Naive thymus-derived CD4-positive, alpha-beta T cell (primary cell): ENCODE results near the gene DAGLA. TPM values are rescaled to one million over a fixed set of nuclear protein-coding genes. Genes with fewer than 3 reads are reported as not detected.

Experiments used
- ATAC-seq: fragments of 150-1000 bp; cut with Tn5 transposase; 2 replicates; pipeline ENCODE4 v1.10.0; 2021; ENCODE audit warnings: mild to moderate bottlenecking, moderate library complexity
- CTCF ChIA-PET: fragments of 350-600 bp; sonication (Branson Sonifier 250); formaldehyde crosslinking; loops from one replicate; lab custom pipeline; 2021; ENCODE audit warnings: antibody characterized with exemption; lab: Charles Lee
- POLR2A ChIA-PET: fragments of 350-600 bp; sonication (Branson Sonifier 250); formaldehyde crosslinking; loops from one replicate; lab custom pipeline; 2021; ENCODE audit warnings: antibody characterized with exemption, inconsistent platforms; lab: Charles Lee
- DNase-seq, 9 donors: peaks; one replicate each; pipeline versions ENCODE4 v3.0.0 to v3.0.0-alpha.2; 2020 to 2022; ENCODE audit warnings: mixed read lengths in 1 of 9
- H3K27ac ChIP-seq: one replicate; pipeline ENCODE4 v1.7.0; 2013; ENCODE audit warnings: mild to moderate bottlenecking, low read depth, low read length, moderate library complexity
- H3K27me3 ChIP-seq, 2 donors: one replicate each; pipeline ENCODE4 v1.7.0; 2013; ENCODE audit warnings: low read length in 2 of 2, mild to moderate bottlenecking in 2 of 2, moderate library complexity in 2 of 2; ENCODE audit not compliant: control insufficient read depth in 2 of 2, insufficient read depth in 2 of 2
- H3K36me3 ChIP-seq, 3 experiments: 1 replicate in 2 of 3; 2 replicates in 1 of 3; pipeline ENCODE4 v1.7.0; 2013; ENCODE audit warnings: low read length in 3 of 3, mild to moderate bottlenecking in 3 of 3, moderate library complexity in 1 of 3; ENCODE audit not compliant: insufficient read depth in 3 of 3, control insufficient read depth in 2 of 3
- H3K4me1 ChIP-seq, 2 donors: one replicate each; pipeline ENCODE4 v1.7.0; 2013; ENCODE audit warnings: low read length in 2 of 2, mild to moderate bottlenecking in 2 of 2, moderate library complexity in 1 of 2; ENCODE audit not compliant: control insufficient read depth in 2 of 2, insufficient read depth in 2 of 2
- H3K4me3 ChIP-seq: 2 replicates; pipeline ENCODE4 v1.7.0; 2013; ENCODE audit warnings: mild to moderate bottlenecking, low read length
- H3K9me3 ChIP-seq, 3 experiments: 1 replicate in 2 of 3; 2 replicates in 1 of 3; pipeline ENCODE4 v1.7.0; 2013; ENCODE audit warnings: low read length in 3 of 3; ENCODE audit not compliant: control insufficient read depth in 2 of 3
- H3K27ac Mint-ChIP-seq, 9 donors: one replicate each; pipeline ENCODE4 v1.8.0; 2020 to 2022; ENCODE audit warnings: mixed read lengths in 9 of 9, mild to moderate bottlenecking in 8 of 9, moderate library complexity in 5 of 9, inconsistent platforms in 2 of 9
- H3K27me3 Mint-ChIP-seq, 5 donors: one replicate each; pipeline ENCODE4 v1.8.0; 2021 to 2022; ENCODE audit warnings: mixed read lengths in 5 of 5, mild to moderate bottlenecking in 1 of 5
- H3K36me3 Mint-ChIP-seq, 5 donors: one replicate each; pipeline ENCODE4 v1.8.0; 2020 to 2022; ENCODE audit warnings: mixed read lengths in 5 of 5, mild to moderate bottlenecking in 3 of 5, inconsistent platforms in 1 of 5
- H3K4me1 Mint-ChIP-seq, 7 donors: one replicate each; pipeline ENCODE4 v1.8.0; 2020 to 2022; ENCODE audit warnings: mixed read lengths in 7 of 7, mild to moderate bottlenecking in 3 of 7, inconsistent platforms in 1 of 7
- H3K4me3 Mint-ChIP-seq, 10 donors: one replicate each; pipeline ENCODE4 v1.8.0; 2020 to 2022; ENCODE audit warnings: mild to moderate bottlenecking in 10 of 10, mixed read lengths in 10 of 10, moderate library complexity in 6 of 10, inconsistent platforms in 2 of 10
- H3K9me3 Mint-ChIP-seq, 11 donors: one replicate each; pipeline ENCODE4 v1.8.0; 2020 to 2022; ENCODE audit warnings: mixed read lengths in 11 of 11, mild to moderate bottlenecking in 4 of 11, inconsistent platforms in 1 of 11, moderate library complexity in 1 of 11
- intact Hi-C, 2 donors: fragments of 100-400 bp; cut with micrococcal nuclease; formaldehyde crosslinking; loops; one replicate each; pipeline ENCODE4 v1.15.1; 2023
- polyA plus RNA-seq, 2 donors: library from polyadenylated mRNA; unstranded; fragments of 300-500 nt; fragmentation: Illumina TruSeq; gene quantifications; one replicate each; pipeline ENCODE4 v1.2.3, GENCODE V29; 2021
- total RNA-seq, 6 experiments: library from RNA in 5 of 6; stranded (reverse) in 5 of 6; gene quantifications; 1 replicate in 5 of 6; 2 replicates in 1 of 6; pipeline ENCODE4 v1.2.3 and lab custom pipeline; 2021 to 2026

DAGLA gene
- total and polyA plus RNA-seq, 7 experiments from 2014 or later = 0.15 to 2.1 (median 0.26) TPM

GRCh38 chr11:61752925-61753521 lies 72.8 kb downstream of the DAGLA start:
- H3K27ac Mint-ChIP-seq = peak overlapping the region in 1 of 9 donors; percentile 38
- Histone ChIP-seq H3K4me1 (no peaks in the 10 kb centered on the region), H3K27me3 (peaks cover 0 to 6% of the 10 kb centered on the region in 2 donors), H3K9me3 (no peaks in the 10 kb centered on the region), H3K4me3 (no peak overlapping the region), H3K36me3 (no peaks in the 10 kb centered on the region), H3K27ac (no peak overlapping the region)
- H3K9me3 Mint-ChIP-seq = peaks cover 0 to 1% (median 0%) of the 10 kb centered on the region in 11 donors
- peaks cover 6 to 18% (median 11%) of the 10 kb centered on the region in 7 donors for H3K4me1 Mint-ChIP-seq
- peaks cover 18 to 35% (median 27%) of the 10 kb centered on the region in 5 donors for H3K27me3 Mint-ChIP-seq
- DNase-seq (no peak), ATAC-seq (no peak)
- POLR2A ChIA-PET = no interaction called here
- CTCF ChIA-PET = interaction anchor here (1.3 kb wide), 1 partner anchor 272 kb away, joined by 3 read pairs; no protein-coding TSS in a partner anchor
- intact Hi-C loops = loop anchor here (2.0 kb wide), 2 partner anchors 24 to 356 kb away; no protein-coding TSS in a partner anchor
- peaks cover 0 to 3% (median 0%) of the 10 kb centered on the region in 5 donors for H3K36me3 Mint-ChIP-seq
- peak overlapping the region; percentile 38 to 81 (median 74) for H3K4me3 Mint-ChIP-seq

DNA sequence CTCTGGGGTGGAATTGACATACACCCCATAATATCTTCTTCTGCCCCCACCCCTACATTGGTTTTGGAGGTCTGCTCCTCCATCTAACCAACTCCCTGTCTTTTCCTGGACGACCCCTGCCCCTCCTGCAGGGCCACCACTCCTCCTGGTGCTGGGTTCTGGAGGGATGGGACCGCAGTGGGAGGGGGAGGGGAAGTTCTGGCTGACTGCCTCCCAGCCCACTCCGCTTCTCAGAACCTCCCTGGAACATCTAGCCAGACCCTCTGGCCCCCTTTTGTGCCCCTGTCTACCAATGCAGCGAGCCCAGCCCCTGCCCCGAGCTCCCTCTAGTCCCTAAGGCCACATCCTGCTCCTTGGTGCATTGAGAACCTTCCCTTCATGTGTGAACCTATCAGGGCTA lies 73.5 kb downstream of the DAGLA start:
- Mint-ChIP-seq H3K27me3 (peaks cover 18 to 35% (median 24%) of the 10 kb centered on the region in 5 donors), H3K9me3 (peaks cover 0 to 1% (median 0%) of the 10 kb centered on the region in 11 donors), H3K27ac (peak overlapping the region in 1 of 9 donors; percentile 38), H3K4me3 (peak overlapping the region; percentile 52 to 81 (median 74)), H3K36me3 (peaks cover 0 to 3% (median 0%) of the 10 kb centered on the region in 5 donors), H3K4me1 (peaks cover 6 to 18% (median 11%) of the 10 kb centered on the region in 7 donors)
- Histone ChIP-seq H3K4me1 (no peaks in the 10 kb centered on the region), H3K27ac (no peak overlapping the region), H3K4me3 (no peak overlapping the region), H3K36me3 (no peaks in the 10 kb centered on the region), H3K9me3 (no peaks in the 10 kb centered on the region), H3K27me3 (peaks cover 0 to 6% of the 10 kb centered on the region in 2 donors)
- CTCF ChIA-PET = interaction anchor here (1.3 kb wide), 1 partner anchor 272 kb away, joined by 3 read pairs; no protein-coding TSS in a partner anchor
- POLR2A ChIA-PET = no interaction called here
- ATAC-seq (no peak), DNase-seq (no peak)
- intact Hi-C loops = loop anchor here (2.0 kb wide), 2 partner anchors 23 to 355 kb away; no protein-coding TSS in a partner anchor

DNA sequence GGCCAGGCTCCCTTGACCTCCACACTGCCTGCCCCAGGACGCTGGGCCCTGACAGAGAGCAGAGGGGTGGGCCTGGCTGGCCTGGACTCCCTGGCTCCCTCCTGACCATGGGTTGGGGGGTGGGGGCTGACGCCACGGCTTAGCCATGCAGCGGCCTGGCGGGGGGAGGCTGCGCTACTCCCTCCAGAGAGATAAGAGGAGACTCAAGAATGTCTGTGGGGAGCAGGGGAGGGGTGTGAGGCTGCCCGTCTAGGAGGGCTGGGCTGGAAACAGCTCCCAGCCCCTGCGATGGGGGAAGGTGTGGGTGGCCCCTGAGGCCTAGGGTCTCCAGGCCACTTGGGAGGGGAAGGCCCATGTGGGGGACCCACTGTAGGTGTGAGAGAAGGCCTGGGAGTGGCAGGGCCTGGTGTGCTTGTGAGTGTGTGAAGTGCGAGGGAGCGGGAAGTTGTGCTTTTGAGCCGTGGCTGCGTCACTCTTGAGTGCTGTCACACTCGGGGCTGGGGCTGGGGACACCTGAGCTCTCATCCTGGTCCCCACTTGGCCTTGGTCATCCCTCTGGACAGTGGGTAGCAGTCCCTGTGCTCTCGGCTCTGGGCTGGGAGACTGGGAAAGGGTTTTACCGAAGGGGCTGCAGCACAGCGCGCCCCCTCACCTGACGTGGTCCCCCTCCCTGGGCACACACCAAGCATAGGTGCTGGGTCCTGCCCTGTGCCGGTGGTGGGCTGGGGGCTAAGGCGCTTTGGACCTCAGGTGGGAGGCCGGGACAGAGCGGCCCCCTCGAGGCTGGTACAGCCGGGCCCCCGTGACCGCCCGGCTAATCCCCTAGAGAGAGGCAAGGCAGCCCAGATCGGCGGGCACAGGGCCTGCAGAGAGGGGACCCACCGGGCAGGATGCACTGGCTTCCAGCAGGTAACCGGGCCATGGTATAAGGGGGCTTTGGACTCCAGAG lies 74.6 kb downstream of the DAGLA start:
- DNase-seq (no peak), ATAC-seq (no peak)
- H3K36me3 ChIP-seq = no peaks in the 10 kb centered on the region
- peaks cover 0 to 6% of the 10 kb centered on the region in 2 donors for H3K27me3 ChIP-seq
- intact Hi-C loops = no loop called here
- H3K9me3 Mint-ChIP-seq = no peaks in the 10 kb centered on the region
- ChIA-PET CTCF (no interaction called here), POLR2A (no interaction called here)
- H3K36me3 Mint-ChIP-seq = no peaks in the 10 kb centered on the region
- no peaks in the 10 kb centered on the region for H3K4me1 ChIP-seq
- no peak overlapping the region for H3K27ac ChIP-seq
- H3K27me3 Mint-ChIP-seq = peaks cover 12 to 29% (median 15%) of the 10 kb centered on the region in 5 donors
- no peaks in the 10 kb centered on the region for H3K9me3 ChIP-seq
- no peak overlapping the region for H3K27ac Mint-ChIP-seq
- no peak overlapping the region for H3K4me3 Mint-ChIP-seq
- peaks cover 6 to 18% (median 11%) of the 10 kb centered on the region in 7 donors for H3K4me1 Mint-ChIP-seq
- no peak overlapping the region for H3K4me3 ChIP-seq

DNA sequence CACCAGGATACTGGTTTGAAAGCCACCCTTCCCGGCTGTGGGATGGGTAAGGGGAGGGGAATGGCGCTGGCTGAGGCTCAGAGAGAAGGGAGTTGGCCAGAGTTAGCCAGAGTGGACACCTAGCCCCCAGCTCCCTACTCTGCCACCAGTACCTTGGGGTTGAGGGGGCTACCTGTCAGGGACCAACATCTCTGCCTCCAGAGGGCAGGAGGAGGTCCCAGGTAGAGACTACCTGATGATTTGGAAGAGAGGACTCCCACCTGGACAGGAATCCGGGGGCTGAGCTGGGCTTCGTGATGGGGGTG lies 75.9 kb downstream of the DAGLA start:
- no peak for DNase-seq
- no peak overlapping the region for H3K4me3 ChIP-seq
- H3K27me3 ChIP-seq = peaks cover 0 to 6% of the 10 kb centered on the region in 2 donors
- no peaks in the 10 kb centered on the region for H3K9me3 ChIP-seq
- H3K9me3 Mint-ChIP-seq = no peaks in the 10 kb centered on the region
- no peaks in the 10 kb centered on the region for H3K36me3 ChIP-seq
- H3K27me3 Mint-ChIP-seq = peaks cover 4 to 23% (median 10%) of the 10 kb centered on the region in 5 donors
- POLR2A ChIA-PET = no interaction called here
- no peak for ATAC-seq
- no peak overlapping the region for H3K27ac Mint-ChIP-seq
- CTCF ChIA-PET = no interaction called here
- H3K4me1 Mint-ChIP-seq = peaks cover 2 to 16% (median 11%) of the 10 kb centered on the region in 7 donors
- no peak overlapping the region for H3K4me3 Mint-ChIP-seq
- H3K27ac ChIP-seq = no peak overlapping the region
- intact Hi-C loops = no loop called here
- H3K36me3 Mint-ChIP-seq = no peaks in the 10 kb centered on the region
- no peaks in the 10 kb centered on the region for H3K4me1 ChIP-seq

GRCh38 chr11:61756452-61757212 lies 76.4 kb downstream of the DAGLA start:
- Histone ChIP-seq H3K36me3 (no peaks in the 10 kb centered on the region), H3K4me3 (no peak overlapping the region), H3K4me1 (no peaks in the 10 kb centered on the region), H3K27me3 (peaks cover 0 to 6% of the 10 kb centered on the region in 2 donors), H3K27ac (no peak overlapping the region), H3K9me3 (no peaks in the 10 kb centered on the region)
- no peak for DNase-seq
- intact Hi-C loops = no loop called here
- peaks cover 0 to 18% (median 8%) of the 10 kb centered on the region in 5 donors for H3K27me3 Mint-ChIP-seq
- H3K4me1 Mint-ChIP-seq = peaks cover 0 to 13% (median 10%) of the 10 kb centered on the region in 7 donors
- H3K9me3 Mint-ChIP-seq = no peaks in the 10 kb centered on the region
- ChIA-PET POLR2A (no interaction called here), CTCF (no interaction called here)
- H3K4me3 Mint-ChIP-seq = no peak overlapping the region
- ATAC-seq = peak; percentile 42
- no peaks in the 10 kb centered on the region for H3K36me3 Mint-ChIP-seq
- peak overlapping the region in 2 of 9 donors; percentile 9 to 18 for H3K27ac Mint-ChIP-seq

- Mint-ChIP-seq H3K4me3 (no peak overlapping the region), H3K27ac (peak overlapping the region in 1 of 9 donors; percentile 9), H3K9me3 (no peaks in the 10 kb centered on the region), H3K36me3 (no peaks in the 10 kb centered on the region), H3K4me1 (peaks cover 0 to 12% (median 6%) of the 10 kb centered on the region in 7 donors), H3K27me3 (peaks cover 0 to 13% (median 11%) of the 10 kb centered on the region in 5 donors)
- no peaks in the 10 kb centered on the region for H3K9me3 ChIP-seq
- POLR2A ChIA-PET = no interaction called here
- no peak for DNase-seq
- CTCF ChIA-PET = no interaction called here
- no peaks in the 10 kb centered on the region for H3K4me1 ChIP-seq
- no peak overlapping the region for H3K27ac ChIP-seq
- intact Hi-C loops = no loop called here
- no peak overlapping the region for H3K4me3 ChIP-seq
- no peak for ATAC-seq
- H3K27me3 ChIP-seq = peaks cover 0 to 3% of the 10 kb centered on the region in 2 donors
- no peaks in the 10 kb centered on the region for H3K36me3 ChIP-seq
Measured at GRCh38 chr11:61757213-61757862, 77.1 kb downstream of the DAGLA start.
